HTERT RPE-1 (cell line): ENCODE measurements around the gene MAZ.
"Not testable (repeated sequence)": the region's sequence is repeated elsewhere in the genome, so short reads cannot be mapped to it uniquely, and the experiment has no call there.

Experiments
- in situ Hi-C: fragments of 300-500 bp; cut with MboI; formaldehyde crosslinking; loops from 4 replicates; pipeline ENCODE4 v1.14.3; 2020; ENCODE audit warnings: low sequenced_read_pairs

Gene MAZ

GRCh38 chr16:29784157-29784556 is 22.2 kb upstream of the MAZ start:
- in situ Hi-C loops = no loop called here

- in situ Hi-C loops = no loop called here
Observed at GRCh38 chr16:29784901-29785500, 21.3 kb upstream of the MAZ start.

- in situ Hi-C loops = not testable (repeated sequence)
Observed at GRCh38 chr16:29787155-29787554, 19.2 kb upstream of the MAZ start.

DNA sequence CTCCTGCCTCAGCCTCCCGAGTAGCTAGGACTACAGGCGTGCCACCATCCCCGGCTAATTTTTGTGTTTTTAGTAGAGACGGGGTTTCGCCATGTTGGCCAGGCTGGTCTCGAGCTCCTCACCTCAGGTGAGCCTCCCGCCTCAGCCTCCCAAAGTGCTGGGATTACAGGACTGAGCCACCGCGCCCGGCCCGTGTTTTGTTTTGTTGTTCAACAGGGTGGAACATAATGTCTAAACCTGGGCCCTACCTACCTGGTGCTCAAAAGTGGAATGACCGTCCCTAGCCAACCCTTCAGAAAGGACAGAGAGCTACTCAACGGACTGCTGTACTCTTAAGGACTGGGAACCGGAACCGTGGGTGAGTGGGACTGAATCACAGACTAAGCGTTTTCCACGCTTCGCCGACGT is 16.6 kb upstream of the MAZ start:
- in situ Hi-C loops = no loop called here

DNA sequence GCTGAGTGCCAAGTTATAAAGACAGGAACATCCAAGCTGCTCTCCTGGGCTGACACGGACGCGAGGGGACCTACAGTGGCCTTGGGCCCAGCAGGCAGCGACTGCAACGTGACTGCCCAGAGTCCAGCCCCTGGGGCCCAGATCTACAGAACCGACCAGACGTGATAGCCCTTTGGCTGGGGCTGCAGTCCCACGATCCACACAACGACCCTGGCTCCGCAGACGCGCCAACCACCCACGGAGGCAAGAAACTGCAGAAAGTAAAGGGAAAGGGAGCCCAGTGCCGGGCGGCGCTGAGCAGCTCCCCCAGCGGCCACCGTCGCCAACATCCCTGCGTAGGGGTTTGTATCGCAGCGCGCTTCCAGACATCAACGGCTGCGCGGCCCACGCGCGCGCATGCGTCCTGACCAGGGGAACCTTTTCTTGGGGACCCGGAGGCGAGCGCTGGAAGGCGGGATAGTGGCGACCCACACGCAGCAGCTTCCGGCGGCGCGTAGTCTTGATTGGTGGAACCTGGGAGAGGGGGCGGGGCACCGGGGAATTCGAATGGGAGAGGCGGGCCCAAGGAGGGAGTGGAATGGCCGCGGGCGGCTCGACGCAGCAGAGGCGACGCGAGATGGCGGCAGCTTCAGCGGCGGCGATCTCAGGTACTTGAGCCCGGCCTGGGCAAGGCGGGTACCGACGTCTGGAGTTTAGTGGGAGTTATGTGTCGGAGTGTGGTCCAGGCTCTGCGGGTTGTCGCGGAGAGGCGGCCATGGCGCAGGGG is 16.0 kb upstream of the MAZ start, which contains the start of gene KIF22:
Gene KIF22 (plus strand): TSS at position 569 of the 766 bp plus-strand sequence. CDS start 9 bp downstream, at position 578.
- in situ Hi-C loops = no loop called here

- in situ Hi-C loops = no loop called here
Observed at GRCh38 chr16:29790949-29791844, 15.1 kb upstream of the MAZ start.

- in situ Hi-C loops = no loop called here
Observed at GRCh38 chr16:29791845-29792807, 14.2 kb upstream of the MAZ start.

GRCh38 chr16:29793153-29793552 is 13.2 kb upstream of the MAZ start:
- in situ Hi-C loops = not testable (repeated sequence)

DNA sequence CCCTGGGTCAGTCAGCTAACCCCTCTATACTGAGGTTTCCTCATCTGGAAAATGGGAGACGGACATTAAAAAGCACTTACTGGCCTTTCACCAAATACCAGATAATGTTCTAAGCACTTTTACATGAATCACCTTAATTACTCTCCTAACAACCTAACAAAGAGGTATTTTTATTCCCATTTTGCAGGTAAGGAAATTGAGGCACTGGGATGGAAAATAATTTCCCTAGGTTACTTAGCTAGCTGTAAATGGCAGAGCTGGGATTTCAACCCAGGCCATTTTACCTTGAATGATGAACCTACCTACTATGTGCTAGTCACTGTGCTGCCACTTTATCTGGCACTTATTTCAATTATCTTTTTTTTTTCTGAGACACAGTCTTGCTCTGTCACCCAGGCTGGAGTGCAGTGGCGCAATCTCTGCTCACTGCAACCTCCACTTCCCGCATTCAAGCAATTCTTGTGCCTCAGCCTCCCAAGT is 12.1 kb upstream of the MAZ start:
- in situ Hi-C loops = no loop called here

DNA sequence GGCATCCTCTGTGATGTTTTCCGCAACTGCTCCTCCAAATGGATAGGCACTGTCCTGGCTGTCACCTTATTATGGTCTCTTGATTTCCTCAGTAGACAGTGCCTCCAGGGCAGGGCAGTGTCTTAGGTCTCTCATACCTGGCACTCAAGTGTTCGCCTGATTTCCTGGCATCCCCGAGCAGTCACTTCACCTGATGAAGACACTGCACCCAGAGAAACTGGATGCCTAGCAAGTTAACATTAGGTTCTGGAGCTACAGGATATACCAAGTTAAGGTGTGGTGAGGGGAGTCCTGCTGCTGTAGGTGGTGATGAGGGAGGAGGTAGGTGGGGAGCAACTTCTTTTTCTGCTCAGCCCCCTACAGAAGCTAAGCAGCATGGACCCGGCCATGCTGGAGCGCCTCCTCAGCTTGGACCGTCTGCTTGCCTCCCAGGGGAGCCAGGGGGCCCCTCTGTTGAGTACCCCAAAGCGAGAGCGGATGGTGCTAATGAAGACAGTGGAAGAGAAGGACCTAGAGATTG is 3.9 kb upstream of the MAZ start:
- in situ Hi-C loops = no loop called here

GRCh38 chr16:29804020-29804419 is 2.3 kb upstream of the MAZ start:
- in situ Hi-C loops = no loop called here

DNA sequence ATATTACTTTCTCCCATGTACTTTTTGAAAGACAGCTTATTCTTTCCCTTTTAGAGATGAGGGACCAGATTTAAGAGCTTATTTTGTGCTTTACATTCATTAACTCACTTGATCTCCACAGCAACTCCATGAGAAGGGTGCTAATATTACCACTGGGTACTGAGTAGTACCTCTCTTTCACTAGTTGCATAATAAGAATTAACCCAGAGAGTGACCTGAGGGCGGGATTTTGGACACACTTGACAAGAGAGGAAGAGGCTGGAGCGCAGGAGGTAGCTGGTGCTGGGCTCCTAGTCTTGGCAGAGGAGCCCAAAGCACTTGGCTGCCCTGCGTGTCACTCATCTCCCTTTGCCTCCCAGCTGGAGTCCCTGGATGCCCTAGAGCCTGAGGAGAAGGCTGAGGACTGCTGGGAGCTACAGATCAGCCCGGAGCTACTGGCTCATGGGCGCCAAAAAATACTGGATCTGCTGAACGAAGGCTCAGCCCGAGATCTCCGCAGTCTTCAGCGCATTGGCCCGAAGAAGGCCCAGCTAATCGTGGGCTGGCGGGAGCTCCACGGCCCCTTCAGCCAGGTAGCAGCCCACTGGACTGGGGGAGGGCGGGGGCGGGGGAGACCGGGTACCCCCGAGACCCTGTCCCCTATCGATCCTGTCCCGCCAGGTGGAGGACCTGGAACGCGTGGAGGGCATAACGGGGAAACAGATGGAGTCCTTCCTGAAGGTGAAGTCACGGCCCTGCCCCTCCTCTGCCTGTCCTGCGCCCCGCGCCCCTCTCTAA is 1.7 kb upstream of the MAZ start:
- in situ Hi-C loops = no loop called here

- in situ Hi-C loops = no loop called here
Observed at GRCh38 chr16:29805232-29806098, 864 bp upstream of the MAZ start.

DNA sequence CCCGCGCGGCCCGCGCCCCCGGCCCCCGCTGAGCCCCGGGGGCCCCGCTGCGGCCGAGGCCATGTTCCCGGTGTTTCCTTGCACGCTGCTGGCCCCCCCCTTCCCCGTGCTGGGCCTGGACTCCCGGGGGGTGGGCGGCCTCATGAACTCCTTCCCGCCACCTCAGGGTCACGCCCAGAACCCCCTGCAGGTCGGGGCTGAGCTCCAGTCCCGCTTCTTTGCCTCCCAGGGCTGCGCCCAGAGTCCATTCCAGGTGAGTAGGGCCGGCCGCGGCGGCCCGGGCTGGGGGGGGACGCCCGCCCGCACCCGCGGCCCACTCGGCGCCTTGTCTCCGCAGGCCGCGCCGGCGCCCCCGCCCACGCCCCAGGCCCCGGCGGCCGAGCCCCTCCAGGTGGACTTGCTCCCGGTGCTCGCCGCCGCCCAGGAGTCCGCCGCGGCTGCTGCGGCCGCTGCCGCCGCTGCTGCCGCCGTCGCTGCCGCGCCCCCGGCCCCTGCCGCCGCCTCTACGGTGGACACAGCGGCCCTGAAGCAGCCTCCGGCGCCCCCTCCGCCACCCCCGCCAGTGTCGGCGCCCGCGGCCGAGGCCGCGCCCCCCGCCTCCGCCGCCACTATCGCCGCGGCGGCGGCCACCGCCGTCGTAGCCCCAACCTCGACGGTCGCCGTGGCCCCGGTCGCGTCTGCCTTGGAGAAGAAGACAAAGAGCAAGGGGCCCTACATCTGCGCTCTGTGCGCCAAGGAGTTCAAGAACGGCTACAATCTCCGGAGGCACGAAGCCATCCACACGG is 504 bp downstream of the MAZ start:
- in situ Hi-C loops = no loop called here

- in situ Hi-C loops = no loop called here
Observed at GRCh38 chr16:29807426-29808218, 1.3 kb downstream of the MAZ start.

DNA sequence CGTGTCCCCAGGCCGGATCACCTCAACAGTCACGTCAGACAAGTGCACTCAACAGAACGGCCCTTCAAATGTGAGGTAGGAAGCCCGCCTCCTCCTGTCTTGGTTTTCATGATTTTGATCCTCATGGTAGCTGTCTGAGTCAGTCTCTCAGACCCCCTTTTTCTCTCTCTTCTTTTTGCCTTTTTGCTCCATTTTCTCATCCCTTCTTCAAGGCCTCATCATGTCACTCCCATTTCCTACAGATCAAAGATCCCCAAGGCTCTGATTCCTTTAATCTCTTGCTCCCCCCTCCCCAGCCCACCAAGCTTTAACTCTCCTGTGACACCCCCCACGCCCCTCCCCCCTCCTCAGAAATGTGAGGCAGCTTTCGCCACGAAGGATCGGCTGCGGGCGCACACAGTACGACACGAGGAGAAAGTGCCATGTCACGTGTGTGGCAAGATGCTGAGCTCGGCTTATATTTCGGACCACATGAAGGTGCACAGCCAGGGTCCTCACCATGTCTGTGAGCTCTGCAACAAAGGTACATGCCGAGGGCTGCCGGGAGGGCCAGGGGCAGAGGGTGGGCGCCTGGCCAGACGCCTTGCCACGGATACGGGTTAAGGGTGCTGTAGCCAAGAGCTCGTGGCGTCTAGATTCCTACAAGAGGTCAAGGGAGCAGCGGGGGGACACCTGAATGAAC is 2.0 kb downstream of the MAZ start:
- in situ Hi-C loops = no loop called here
